GM12801 (cell line): ENCODE measurements around the gene RENBP.

Source experiments
- TF ChIP-seq, protein P1 (sequence below): IDR thresholded peaks from one replicate; pipeline ENCODE4 v1.5.1; 2011; ENCODE audit warnings: control low read depth; ENCODE audit not compliant: insufficient read length; ENCODE audit errors: extremely low read depth

RENBP gene

DNA sequence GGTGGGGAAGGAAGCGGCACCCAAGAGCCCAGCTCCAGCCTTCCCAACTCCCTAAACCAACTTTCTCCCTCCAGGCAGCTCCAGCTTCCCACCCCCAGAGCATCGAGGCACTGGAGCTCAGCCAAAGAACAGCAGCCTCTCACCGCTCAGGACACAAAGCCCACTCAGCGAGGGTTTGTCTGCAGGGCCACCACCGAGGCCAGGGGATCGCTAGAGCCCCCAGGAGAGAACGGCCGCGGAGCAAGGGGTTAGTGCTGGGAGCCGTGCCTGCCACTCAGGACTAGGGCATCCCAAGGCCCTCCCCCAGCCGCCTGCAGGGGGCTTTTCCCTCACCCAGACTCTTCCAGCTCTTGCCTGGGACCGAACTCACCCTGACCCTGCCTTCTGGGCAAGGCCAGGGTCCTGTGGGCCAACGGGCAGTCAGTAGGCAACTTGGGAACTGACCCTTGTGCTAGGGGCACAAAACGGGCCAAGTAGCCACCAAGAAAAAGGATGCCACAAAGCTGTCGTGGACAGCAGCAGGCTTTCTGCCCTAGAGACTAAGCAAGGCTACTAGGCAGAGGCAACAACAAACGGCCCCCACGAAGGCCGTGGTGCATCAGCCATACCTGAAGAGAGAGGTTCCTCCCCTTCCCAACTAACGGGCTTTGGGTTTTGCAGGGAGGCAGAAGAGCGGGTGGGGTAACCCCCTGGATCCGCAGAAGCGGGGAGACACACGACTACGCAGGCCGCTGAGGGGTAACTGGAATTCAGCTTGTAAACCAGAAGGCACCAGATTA, 24.9 kb upstream of the RENBP start:
- TF ChIP-seq, protein P1, sequence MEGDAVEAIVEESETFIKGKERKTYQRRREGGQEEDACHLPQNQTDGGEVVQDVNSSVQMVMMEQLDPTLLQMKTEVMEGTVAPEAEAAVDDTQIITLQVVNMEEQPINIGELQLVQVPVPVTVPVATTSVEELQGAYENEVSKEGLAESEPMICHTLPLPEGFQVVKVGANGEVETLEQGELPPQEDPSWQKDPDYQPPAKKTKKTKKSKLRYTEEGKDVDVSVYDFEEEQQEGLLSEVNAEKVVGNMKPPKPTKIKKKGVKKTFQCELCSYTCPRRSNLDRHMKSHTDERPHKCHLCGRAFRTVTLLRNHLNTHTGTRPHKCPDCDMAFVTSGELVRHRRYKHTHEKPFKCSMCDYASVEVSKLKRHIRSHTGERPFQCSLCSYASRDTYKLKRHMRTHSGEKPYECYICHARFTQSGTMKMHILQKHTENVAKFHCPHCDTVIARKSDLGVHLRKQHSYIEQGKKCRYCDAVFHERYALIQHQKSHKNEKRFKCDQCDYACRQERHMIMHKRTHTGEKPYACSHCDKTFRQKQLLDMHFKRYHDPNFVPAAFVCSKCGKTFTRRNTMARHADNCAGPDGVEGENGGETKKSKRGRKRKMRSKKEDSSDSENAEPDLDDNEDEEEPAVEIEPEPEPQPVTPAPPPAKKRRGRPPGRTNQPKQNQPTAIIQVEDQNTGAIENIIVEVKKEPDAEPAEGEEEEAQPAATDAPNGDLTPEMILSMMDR: no peak

DNA sequence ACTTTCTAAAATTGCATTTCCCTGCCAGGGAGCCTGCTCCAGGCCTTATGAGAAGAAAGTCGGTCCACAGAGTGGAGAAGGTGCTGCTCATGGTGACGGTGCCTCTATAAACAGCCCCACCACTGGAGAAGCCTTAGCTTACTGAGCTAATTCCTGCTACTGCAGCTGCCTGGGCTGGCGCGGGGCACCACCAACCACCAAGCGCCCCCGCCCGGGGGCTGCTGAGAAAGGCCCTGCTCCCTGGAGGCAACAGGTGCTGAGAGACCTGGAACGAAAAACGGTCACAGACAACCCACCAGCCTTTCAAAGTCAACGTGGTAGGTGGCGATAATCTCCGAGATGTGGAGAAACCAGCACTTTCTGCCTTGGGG, 24.3 kb upstream of the RENBP start:
- TF ChIP-seq, protein P1: no peak

DNA sequence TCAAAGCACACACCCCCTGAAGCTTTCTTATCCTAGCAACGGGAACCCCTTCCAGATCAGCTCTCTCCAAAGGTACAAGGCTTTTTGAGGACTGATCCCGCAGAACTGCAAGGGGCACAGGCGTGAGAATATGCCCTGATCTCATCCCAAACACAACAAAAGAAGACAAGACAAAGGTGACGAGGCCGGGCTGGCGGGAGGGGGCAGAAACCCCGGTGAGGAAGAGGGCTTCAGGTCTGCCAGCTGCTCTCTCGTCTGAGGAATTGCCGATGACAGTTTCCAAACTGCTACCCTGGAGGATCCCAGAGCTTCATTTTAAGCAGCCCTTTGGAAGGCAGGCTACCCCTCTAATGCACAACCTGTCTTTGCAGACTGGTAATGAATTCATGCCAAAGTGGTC, 23.8 kb upstream of the RENBP start:
- TF ChIP-seq, protein P1: no peak

DNA sequence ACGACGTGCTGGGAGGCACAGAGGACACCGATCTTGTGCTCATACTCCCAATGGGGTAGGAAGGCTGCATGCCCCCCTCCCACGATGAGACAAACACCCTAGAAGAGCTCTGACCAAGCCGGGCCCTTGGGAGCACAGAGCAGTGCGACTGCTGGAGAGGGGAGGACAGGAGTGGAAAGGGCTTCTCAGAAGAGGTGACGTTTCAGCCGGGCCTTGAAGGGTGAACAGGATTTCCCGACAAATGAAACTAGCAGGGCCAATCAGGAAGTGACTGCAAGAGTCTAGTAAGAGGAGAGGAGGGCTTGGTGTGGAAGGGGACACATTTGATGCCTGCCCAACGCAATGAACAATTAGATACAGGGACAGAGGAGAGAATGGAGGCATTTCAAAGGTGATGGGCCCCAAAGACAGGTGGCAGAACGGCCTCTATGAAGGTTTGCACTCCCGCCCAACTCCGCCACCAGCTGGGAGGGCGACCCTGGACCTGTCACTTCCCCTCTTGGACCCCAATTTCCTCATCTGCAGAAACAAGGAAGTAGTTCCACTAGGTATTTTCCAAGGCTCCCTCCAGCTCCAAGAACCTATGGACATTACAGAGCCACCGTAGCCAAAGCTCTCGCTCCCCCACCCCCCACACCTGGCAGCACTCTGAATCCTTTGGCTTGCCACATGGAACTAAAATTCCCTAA, 23.2 kb upstream of the RENBP start:
- TF ChIP-seq, protein P1: no peak

DNA sequence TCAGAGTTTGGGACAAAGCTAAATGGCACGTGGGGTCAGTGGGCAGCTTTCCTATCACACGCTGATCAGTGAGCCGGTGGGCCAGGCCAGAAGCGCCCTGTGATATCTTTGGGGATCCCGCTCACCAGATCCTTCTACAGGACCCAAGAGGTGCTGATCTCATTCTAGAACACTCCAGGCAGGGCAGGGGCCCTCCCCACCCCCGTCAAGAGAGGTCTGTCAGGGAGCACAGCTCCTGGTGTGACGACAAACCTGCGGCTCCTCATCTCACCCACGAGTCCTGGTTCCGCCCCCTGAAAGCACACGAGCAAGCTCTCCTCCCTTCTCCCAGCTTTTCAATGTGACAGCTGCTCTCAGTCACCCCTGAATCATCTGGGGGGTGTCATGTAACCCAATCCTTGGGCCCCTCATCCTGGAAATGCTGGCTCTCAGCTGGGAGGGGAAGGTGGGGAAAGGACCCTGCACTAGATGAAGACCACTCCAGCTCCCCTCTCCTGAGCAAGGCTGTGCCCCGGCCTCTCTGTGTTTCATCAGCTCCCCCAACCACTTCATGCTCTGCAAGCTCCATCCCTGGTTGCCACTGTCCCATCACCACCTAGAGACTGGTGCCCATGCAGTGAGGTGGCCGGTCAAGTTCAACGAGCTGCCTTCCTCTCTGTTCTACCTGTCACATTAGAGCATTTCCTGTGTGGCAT, 22.5 kb upstream of the RENBP start:
- TF ChIP-seq, protein P1: no peak

DNA sequence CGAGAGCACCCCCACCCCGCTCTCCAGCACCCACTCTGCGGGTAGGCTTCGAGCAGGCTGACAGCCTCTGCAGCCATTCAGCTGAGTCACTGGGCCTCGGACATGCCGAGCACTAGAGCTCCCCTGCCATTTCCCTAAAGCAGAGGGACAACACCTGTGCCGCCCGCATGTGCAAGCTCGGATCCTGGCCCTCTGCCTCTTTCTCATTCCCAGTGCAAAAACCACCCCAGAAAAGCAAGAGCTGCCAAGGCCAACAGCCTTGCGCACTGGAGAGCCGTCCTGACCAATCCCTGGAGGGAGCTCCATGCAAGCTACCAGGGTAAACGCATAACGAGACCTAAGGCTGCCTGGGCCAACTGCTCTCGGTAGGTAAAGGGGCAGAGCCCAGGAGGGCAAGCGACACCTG, 21.8 kb upstream of the RENBP start:
- TF ChIP-seq, protein P1: no peak

DNA sequence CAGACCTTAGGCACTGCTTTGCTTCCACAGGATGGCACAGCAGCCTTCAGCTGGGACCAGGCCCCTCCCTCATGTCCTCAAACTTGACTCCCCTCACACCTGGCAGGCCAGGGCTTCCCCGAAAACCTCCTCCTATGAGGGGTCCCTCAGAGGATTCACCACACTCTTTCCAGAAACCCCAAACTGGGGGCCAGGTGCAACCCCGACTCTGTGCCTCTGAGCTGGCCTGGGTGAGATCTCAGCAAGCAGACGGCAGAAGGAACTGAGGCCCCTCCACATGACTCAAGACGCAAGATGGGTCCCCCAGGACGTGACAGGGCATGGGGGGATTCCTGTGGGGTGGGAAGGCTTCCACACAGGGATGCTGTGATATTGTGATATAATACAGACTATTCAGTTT, 21.0 kb upstream of the RENBP start:
- TF ChIP-seq, protein P1: no peak
